D721Med (cell line): Measurements from ENCODE around the gene SALL1.

ENCODE experiments used
- DNase-seq: peaks from one replicate; pipeline ENCODE4 v3.0.0; 2011; ENCODE audit warnings: low spot score; ENCODE audit not compliant: insufficient read length
- FAIRE-seq: peaks from 2 replicates; lab custom pipeline; 2011; peaks lifted over from hg19 to GRCh38; lab: Jason Lieb, UNC
- TF ChIP-seq, protein P1 (sequence below): IDR thresholded peaks from 2 replicates; pipeline ENCODE4 v1.5.1; 2012; ENCODE audit warnings: mild to moderate bottlenecking, control low read depth; ENCODE audit not compliant: insufficient read depth; ENCODE audit errors: missing control alignments

The SALL1 gene

GRCh38 chr16:51106535-51106934, 44.5 kb downstream of the SALL1 start:
- DNase-seq (no peak), FAIRE-seq (no peak)
- TF ChIP-seq, protein P1, sequence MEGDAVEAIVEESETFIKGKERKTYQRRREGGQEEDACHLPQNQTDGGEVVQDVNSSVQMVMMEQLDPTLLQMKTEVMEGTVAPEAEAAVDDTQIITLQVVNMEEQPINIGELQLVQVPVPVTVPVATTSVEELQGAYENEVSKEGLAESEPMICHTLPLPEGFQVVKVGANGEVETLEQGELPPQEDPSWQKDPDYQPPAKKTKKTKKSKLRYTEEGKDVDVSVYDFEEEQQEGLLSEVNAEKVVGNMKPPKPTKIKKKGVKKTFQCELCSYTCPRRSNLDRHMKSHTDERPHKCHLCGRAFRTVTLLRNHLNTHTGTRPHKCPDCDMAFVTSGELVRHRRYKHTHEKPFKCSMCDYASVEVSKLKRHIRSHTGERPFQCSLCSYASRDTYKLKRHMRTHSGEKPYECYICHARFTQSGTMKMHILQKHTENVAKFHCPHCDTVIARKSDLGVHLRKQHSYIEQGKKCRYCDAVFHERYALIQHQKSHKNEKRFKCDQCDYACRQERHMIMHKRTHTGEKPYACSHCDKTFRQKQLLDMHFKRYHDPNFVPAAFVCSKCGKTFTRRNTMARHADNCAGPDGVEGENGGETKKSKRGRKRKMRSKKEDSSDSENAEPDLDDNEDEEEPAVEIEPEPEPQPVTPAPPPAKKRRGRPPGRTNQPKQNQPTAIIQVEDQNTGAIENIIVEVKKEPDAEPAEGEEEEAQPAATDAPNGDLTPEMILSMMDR, result no peak

- DNase-seq (no peak), FAIRE-seq (no peak)
- TF ChIP-seq, protein P1, result no peak
Measured at GRCh38 chr16:51103590-51103989, 47.5 kb downstream of the SALL1 start.

- no peak for FAIRE-seq
- DNase-seq, result no peak
- TF ChIP-seq, protein P1, result no peak
Measured at GRCh38 chr16:51097729-51098128, 53.3 kb downstream of the SALL1 start.

- no peak for DNase-seq
- FAIRE-seq, result no peak
- TF ChIP-seq, protein P1, result no peak
Measured at GRCh38 chr16:51095890-51096626, 55.0 kb downstream of the SALL1 start.

DNA sequence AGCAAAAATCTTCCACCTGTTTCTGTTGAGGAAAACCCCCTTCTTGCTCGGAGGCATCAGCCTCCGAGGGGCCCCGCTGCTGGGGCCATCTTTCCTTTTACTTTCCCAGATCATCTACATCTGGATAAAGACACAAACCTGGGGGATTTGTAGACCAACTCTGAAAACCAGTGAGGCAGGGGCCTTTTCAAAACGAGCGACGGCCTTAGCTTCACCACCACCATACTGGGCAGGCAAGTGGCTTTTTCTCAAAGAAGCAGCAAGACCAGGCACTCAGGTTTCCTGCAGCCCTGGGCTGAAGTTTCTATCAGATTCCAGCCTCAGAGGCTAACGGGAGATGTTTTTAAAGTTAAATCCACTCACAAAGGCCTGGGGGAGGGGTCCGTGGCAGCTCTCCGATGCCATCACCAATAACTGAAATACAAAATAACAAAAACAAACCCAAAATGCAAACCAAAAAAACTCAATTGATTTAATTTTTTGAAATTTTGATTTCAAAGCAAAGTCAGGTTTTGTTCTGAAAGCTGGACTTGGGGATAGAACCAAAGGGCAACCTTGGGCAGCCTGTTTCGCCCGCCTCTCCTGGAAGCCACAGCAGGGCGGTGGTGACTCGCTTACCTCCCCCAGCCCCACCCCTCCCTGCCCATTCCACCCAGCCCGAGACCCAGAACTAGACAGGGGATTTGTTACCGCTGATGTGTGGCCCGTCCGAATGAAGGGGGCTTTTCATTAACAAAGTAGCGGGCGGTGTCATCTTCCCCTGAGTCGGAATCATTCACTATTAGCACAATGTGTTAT, 55.8 kb downstream of the SALL1 start:
- DNase-seq (no peak), FAIRE-seq (no peak)
- TF ChIP-seq, protein P1, result no peak

- DNase-seq (no peak), FAIRE-seq (no peak)
- TF ChIP-seq, protein P1, result no peak
Measured at GRCh38 chr16:51093726-51094280, 57.3 kb downstream of the SALL1 start.
